OCI-LY1 (cell line): ENCODE data around the gene ZNF443.

ENCODE experiments used
- CTCF ChIP-seq: fragments of 200-600 bp; sonication (generic), shearing (Covaris generic); IDR thresholded peaks from 2 replicates; pipeline ENCODE4 v1.5.1; 2017; ENCODE audit warnings: mild to moderate bottlenecking, antibody characterized with exemption, low read length, moderate library complexity, mixed read lengths
- EZH2 ChIP-seq: fragments of 200-600 bp; sonication (generic), shearing (Covaris generic); IDR thresholded peaks from 2 replicates; pipeline ENCODE4 v1.8.0; 2017; ENCODE audit warnings: borderline replicate concordance, mixed run types, mild to moderate bottlenecking, antibody characterized with exemption, low read length, moderate library complexity, mixed read lengths

GRCh38 chr19:12411893-12412292 is 28.9 kb downstream of the ZNF443 start:
- no peak for TF ChIP-seq CTCF
- no peak for TF ChIP-seq EZH2
